Activated CD4-positive, alpha-beta T cell treated with anti-CD3 and anti-CD28 coated beads, Interleukin-2, amount 10 ng/mL, durations not matched to agents 7 days and 5 days (primary cell): ENCODE data around the gene TRIM6. TPM values are rescaled to one million over a fixed set of nuclear protein-coding genes. Genes with fewer than 3 reads are reported as not detected.
A peak's percentile ranks its signal among the peaks of the same experiment; 100 is the strongest.

Experiments
- CTCF ChIA-PET: fragments of 350-600 bp; sonication (Branson Sonifier 250); formaldehyde crosslinking; loops from one replicate; lab custom pipeline; 2021; ENCODE audit warnings: antibody characterized with exemption; lab: Charles Lee
- POLR2A ChIA-PET: fragments of 350-600 bp; sonication (Branson Sonifier 250); formaldehyde crosslinking; loops from one replicate; lab custom pipeline; 2021; ENCODE audit warnings: antibody characterized with exemption; lab: Charles Lee
- DNase-seq: peaks from one replicate; pipeline ENCODE4 v3.0.0-alpha.2; 2020
- H3K27ac Mint-ChIP-seq: one replicate; pipeline ENCODE4 v1.8.0; 2021; ENCODE audit warnings: mild to moderate bottlenecking, moderate library complexity, mixed read lengths
- H3K27me3 Mint-ChIP-seq: one replicate; pipeline ENCODE4 v1.8.0; 2021; ENCODE audit warnings: mixed read lengths
- H3K36me3 Mint-ChIP-seq: one replicate; pipeline ENCODE4 v1.8.0; 2021; ENCODE audit warnings: low read depth, mixed read lengths
- H3K4me1 Mint-ChIP-seq: one replicate; pipeline ENCODE4 v1.8.0; 2021; ENCODE audit warnings: mixed read lengths
- H3K4me3 Mint-ChIP-seq: one replicate; pipeline ENCODE4 v1.8.0; 2021; ENCODE audit warnings: mild to moderate bottlenecking, moderate library complexity, mixed read lengths
- H3K9me3 Mint-ChIP-seq: one replicate; pipeline ENCODE4 v1.8.0; 2021; ENCODE audit warnings: mixed read lengths
- total RNA-seq, 2 experiments: library from RNA; stranded (reverse); gene quantifications; one replicate each; pipeline ENCODE4 v1.2.3, GENCODE V29; 2021

The TRIM6 gene, protein sequence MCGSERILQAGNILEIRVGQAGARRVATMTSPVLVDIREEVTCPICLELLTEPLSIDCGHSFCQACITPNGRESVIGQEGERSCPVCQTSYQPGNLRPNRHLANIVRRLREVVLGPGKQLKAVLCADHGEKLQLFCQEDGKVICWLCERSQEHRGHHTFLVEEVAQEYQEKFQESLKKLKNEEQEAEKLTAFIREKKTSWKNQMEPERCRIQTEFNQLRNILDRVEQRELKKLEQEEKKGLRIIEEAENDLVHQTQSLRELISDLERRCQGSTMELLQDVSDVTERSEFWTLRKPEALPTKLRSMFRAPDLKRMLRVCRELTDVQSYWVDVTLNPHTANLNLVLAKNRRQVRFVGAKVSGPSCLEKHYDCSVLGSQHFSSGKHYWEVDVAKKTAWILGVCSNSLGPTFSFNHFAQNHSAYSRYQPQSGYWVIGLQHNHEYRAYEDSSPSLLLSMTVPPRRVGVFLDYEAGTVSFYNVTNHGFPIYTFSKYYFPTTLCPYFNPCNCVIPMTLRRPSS
- total RNA-seq = under 1 TPM; 0.07 to 0.37 TPM

DNA sequence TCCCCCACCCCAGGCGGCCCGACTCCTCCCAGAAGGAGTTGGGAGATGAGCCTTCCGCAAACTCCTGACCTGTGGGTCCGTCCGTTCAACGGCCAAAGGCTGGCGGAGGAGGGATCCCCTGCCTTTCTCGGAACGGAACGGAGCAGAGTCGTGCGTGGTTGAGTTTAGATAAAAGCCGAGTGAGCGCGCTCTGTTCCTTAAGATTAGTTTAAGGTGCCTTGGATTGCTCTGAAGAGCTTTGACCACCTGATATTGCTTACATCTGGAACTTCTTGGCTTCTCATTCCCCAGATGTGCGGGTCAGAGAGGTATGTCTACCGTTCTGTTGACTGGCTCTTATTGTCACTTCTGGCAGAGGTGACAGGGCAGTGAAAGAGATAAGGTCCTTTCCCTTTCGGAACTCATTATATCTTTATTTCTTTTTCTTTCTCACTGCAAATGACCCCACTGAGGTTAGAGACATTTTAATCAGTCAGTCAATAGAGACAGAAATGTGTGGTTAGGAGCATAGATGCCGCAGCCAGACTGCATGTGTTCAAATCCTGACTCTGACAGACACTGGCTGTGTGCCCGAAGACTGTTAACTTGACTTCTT is at the start of gene TRIM6:
Gene TRIM6 (plus strand): TSS at position 31 of the 595 bp plus-strand sequence. CDS start 261 bp downstream, at position 292.
- CTCF ChIA-PET = no interaction called here
- peaks cover 10% of the 10 kb centered on the region for H3K4me1 Mint-ChIP-seq
- DNase-seq = peak; percentile 15
- peak within 1 kb of the TSS; percentile 9 for H3K27ac Mint-ChIP-seq
- no peaks in the 10 kb centered on the region for H3K9me3 Mint-ChIP-seq
- POLR2A ChIA-PET = no interaction called here
- H3K27me3 Mint-ChIP-seq = peaks cover 15% of the 10 kb centered on the region
- peak within 1 kb of the TSS; percentile 69 for H3K4me3 Mint-ChIP-seq
- H3K36me3 Mint-ChIP-seq = no peaks in the 10 kb centered on the region

DNA sequence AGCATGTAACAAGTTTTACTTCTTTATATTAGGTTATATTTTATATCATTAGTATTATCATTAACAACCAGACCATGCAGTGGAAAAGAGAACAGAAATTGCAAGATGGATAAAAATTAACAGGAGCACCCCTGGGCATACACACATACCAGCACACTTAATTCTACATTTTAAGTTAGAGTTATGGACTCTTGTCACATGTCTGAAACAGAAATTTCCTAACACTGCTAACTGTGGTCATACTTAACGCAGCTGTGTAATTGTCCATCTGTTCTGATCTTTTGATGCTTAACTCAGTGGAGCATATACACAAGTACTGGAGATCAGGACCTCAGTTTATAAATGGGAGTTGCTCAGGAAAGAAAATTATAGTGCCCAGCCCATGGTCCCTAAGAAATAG is 48.5 kb upstream of the TRIM6 start:
- no peak overlapping the region for H3K27ac Mint-ChIP-seq
- POLR2A ChIA-PET = no interaction called here
- DNase-seq = no peak
- CTCF ChIA-PET = no interaction called here
- H3K4me3 Mint-ChIP-seq = no peak overlapping the region
- H3K9me3 Mint-ChIP-seq = no peaks in the 10 kb centered on the region
- no peaks in the 10 kb centered on the region for H3K27me3 Mint-ChIP-seq
- no peaks in the 10 kb centered on the region for H3K36me3 Mint-ChIP-seq
- H3K4me1 Mint-ChIP-seq = no peaks in the 10 kb centered on the region

DNA sequence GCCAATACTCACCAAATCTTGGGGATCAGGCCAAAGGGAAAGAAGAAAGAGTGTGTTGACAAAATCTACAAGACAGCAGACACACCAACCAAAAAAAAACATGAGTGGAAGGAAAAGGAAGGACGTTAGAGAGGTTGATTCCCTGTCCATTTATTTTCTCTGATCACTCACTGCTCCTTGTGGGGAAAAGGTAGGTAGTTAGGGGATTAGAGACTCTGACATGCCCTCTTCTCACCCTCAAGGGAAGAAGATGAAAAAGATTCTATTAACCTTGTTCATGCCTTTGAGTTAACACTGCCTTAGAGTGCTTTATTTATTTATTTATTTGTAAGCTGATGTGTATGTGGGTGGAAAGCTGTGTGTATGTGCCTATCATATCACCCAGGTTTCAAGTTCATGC is 48.0 kb upstream of the TRIM6 start, which contains the start of gene OR52H1:
Gene OR52H1 (minus strand): TSS at position 101 of the 400 bp plus-strand sequence. CDS start 3,035 bp downstream, outside the sequence.
- Mint-ChIP-seq H3K27me3 (no peaks in the 10 kb centered on the region), H3K27ac (no peak within 1 kb of the TSS), H3K4me1 (no peaks in the 10 kb centered on the region), H3K36me3 (no peaks in the 10 kb centered on the region), H3K4me3 (no peak within 1 kb of the TSS), H3K9me3 (no peaks in the 10 kb centered on the region)
- POLR2A ChIA-PET = no interaction called here
- no peak for DNase-seq
- CTCF ChIA-PET = no interaction called here

DNA sequence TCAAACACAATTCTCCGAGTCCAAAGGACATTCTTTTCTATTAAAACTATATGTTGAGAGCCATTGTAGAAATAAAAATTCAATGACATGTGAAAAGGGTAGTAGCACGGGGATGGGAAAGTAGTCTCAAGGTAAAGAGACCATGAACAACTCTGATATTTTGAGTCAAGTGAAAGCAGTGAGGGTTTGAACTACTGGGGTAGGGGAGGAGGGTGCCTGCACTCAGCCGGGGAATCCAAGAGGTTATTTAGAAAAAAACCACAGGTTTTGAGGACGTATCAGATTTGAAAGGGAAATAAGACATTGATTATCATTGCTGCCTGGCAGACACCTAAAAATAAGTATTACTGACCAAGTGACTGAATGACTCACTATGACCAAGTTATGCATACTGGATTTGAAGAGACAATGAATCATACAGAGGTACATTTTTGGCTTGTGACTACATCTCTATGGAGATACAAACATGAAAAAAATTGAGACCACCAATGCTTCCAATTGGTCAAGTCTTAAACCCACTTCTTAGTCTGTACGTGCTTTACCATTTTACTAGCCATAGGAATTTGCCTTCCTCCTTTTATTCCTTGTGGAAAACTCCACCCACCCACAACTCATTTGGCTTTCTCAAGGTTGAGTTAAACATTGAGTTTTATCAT is 45.9 kb upstream of the TRIM6 start:
- no peak for DNase-seq
- Mint-ChIP-seq H3K4me3 (no peak overlapping the region), H3K27me3 (peaks cover 9% of the 10 kb centered on the region), H3K4me1 (no peaks in the 10 kb centered on the region), H3K9me3 (no peaks in the 10 kb centered on the region), H3K36me3 (no peaks in the 10 kb centered on the region), H3K27ac (no peak overlapping the region)
- ChIA-PET CTCF (no interaction called here), POLR2A (no interaction called here)

DNA sequence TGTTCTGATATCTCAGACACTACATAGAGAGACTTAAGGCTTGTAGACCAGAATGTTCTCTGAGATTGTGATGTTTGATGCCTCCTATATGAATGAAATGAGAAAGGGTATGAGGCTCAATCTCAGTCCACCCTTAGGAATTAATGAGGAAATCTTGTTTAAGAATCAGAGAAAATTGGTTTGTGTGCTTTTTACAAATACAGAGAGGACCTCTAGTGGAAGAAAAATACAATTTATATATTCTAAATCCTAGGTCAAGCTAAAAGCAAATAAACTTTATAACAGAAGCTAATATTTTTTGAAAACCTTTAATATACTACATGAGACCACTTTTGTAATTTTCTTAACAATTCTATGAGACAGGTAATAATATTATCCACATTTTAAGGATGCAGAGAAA is 43.1 kb upstream of the TRIM6 start:
- H3K36me3 Mint-ChIP-seq = no peaks in the 10 kb centered on the region
- H3K4me1 Mint-ChIP-seq = no peaks in the 10 kb centered on the region
- no peak overlapping the region for H3K27ac Mint-ChIP-seq
- POLR2A ChIA-PET = no interaction called here
- H3K9me3 Mint-ChIP-seq = no peaks in the 10 kb centered on the region
- DNase-seq = no peak
- CTCF ChIA-PET = no interaction called here
- H3K27me3 Mint-ChIP-seq = peaks cover 23% of the 10 kb centered on the region
- H3K4me3 Mint-ChIP-seq = no peak overlapping the region

DNA sequence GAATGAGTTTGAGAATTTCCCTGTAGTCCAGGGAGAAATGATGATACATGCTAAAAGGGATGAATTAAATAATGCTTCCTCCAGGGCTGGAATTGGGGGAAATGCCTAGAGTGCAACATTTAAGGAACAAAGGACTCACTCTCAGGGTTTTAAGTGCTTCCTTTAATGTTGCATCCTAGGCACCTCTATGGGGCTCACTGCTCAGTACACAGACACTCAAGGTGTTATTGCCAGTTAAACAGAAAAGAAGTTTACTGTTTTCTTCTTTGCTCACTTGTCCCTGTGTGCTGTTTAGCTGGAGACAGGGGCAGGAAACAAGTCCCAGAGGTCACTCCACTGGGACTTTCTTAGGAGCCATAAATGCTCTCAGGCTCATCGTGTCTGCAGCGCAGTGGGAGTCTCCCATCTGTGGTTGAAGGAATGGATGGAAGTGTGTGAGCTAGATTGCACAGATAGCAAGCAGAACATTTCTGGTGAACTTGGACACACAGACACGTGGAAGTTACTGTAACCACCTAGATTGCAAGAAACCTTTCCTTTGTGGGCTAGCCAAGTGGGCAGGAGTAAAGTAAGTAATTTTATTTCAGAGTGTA is 39.7 kb upstream of the TRIM6 start:
- POLR2A ChIA-PET = no interaction called here
- Mint-ChIP-seq H3K36me3 (no peaks in the 10 kb centered on the region), H3K9me3 (no peaks in the 10 kb centered on the region), H3K4me1 (no peaks in the 10 kb centered on the region), H3K27ac (no peak overlapping the region), H3K4me3 (no peak overlapping the region), H3K27me3 (peaks cover 23% of the 10 kb centered on the region)
- DNase-seq = no peak
- CTCF ChIA-PET = no interaction called here

DNA sequence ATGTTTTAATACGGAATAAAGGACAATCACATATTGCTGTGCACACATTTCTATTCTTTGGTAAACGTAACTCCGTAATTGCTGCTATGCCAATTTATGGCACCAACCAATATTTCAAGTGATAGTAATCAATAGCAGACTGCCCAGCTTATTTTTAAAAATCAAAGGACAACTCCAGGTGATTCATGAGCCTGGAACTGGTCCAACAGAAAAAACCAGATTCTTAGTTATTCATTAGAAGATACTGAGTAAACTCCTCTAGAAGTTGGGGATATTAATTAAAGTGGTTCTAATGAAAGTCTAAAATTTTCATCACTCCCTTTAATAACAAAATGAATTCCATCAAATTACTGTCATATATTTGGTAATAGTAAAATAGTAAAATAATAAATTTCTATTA is 38.7 kb upstream of the TRIM6 start:
- DNase-seq = no peak
- POLR2A ChIA-PET = no interaction called here

DNA sequence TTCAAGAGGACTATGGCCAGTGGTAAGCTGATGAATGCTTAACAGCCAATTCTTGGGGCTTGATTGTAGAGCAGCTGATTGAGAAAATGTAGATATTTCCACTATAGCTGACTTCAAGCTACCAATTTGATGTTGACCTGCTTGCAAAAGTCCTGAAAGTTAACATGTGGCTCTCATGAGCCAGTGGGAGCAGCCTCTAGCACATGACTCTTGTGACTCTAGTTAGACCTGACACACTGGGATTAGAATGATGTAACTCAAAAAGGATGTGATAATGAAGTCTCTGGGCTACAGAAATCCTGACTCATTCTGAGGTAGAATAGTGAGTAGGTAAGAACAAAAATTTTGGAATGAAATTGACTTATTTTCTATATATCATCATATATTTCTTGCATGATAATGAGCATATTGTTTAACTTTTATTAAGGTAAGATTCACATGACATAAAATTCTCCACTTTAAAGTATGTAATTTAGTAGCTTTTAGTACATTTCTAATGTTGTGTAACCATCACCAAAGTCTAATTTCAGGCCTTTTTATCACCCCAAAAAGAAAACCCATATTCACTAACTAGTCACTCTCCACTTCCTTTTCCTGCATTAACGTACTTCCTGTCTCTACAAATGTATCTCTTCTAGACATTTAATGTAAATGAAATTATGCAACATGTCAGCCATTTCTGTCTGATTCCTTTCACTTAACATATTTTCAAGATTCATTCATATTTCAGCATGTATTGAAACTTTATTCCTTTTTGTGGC is 32.0 kb upstream of the TRIM6 start:
- Mint-ChIP-seq H3K4me3 (no peak overlapping the region), H3K27me3 (no peaks in the 10 kb centered on the region), H3K27ac (peak overlapping the region; percentile 25), H3K9me3 (peaks cover 5% of the 10 kb centered on the region), H3K4me1 (peaks cover 9% of the 10 kb centered on the region), H3K36me3 (peaks cover 2% of the 10 kb centered on the region)
- no peak for DNase-seq
- CTCF ChIA-PET = interaction anchor here (0.6 to 0.7 kb wide), 2 partner anchors 9 to 749 kb away, joined by 3 read pairs; no protein-coding TSS in a partner anchor
- POLR2A ChIA-PET = no interaction called here

More for the DNA sequence above, 38.7 kb upstream of the TRIM6 start:
- H3K4me3 Mint-ChIP-seq = no peak overlapping the region
- peaks cover 23% of the 10 kb centered on the region for H3K27me3 Mint-ChIP-seq
- no peaks in the 10 kb centered on the region for H3K9me3 Mint-ChIP-seq
- CTCF ChIA-PET = no interaction called here
- H3K36me3 Mint-ChIP-seq = no peaks in the 10 kb centered on the region
- no peak overlapping the region for H3K27ac Mint-ChIP-seq
- no peaks in the 10 kb centered on the region for H3K4me1 Mint-ChIP-seq

DNA sequence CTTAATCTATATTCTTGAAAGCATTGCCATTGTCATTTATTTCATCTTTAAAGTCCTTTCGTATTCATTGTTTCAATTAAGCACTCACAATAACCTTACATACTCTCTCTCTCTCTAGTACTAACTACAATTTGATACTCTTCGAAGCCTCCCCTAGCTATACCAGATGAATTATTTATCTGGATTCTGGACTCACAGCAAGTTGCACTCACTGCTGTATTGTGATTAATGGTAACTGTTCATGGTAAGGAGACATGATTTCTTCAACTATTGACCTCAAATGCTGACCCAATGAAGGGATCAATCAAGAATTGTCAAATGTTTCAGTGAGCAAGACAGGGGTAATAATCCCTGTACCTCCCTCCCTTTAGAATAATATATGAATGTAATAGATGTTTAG is 21.8 kb upstream of the TRIM6 start:
- H3K9me3 Mint-ChIP-seq = no peaks in the 10 kb centered on the region
- no peak overlapping the region for H3K27ac Mint-ChIP-seq
- POLR2A ChIA-PET = no interaction called here
- no peaks in the 10 kb centered on the region for H3K36me3 Mint-ChIP-seq
- no peak overlapping the region for H3K4me3 Mint-ChIP-seq
- H3K4me1 Mint-ChIP-seq = no peaks in the 10 kb centered on the region
- CTCF ChIA-PET = no interaction called here
- peaks cover 2% of the 10 kb centered on the region for H3K27me3 Mint-ChIP-seq
- no peak for DNase-seq

DNA sequence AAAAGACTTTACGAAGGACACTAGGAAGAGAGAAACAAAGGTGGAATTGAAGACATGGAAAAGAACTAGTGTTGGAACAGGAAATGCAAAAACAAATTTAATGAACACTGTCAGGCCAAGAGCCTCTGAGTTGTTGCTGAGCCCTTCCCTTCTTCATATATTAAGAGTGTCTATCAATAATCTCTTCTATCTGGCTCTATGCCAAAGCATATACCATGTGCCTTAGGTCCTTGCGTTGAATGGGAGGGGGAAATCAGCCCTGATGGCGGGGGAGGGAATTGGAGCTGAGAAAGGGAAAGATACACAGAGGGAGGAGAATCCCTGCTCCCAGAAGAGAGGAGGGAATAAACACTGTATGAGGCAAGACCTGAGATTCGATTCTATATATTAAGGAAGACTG is 21.3 kb upstream of the TRIM6 start:
- H3K4me3 Mint-ChIP-seq = no peak overlapping the region
- no peaks in the 10 kb centered on the region for H3K4me1 Mint-ChIP-seq
- CTCF ChIA-PET = no interaction called here
- peaks cover 2% of the 10 kb centered on the region for H3K27me3 Mint-ChIP-seq
- H3K36me3 Mint-ChIP-seq = no peaks in the 10 kb centered on the region
- no peaks in the 10 kb centered on the region for H3K9me3 Mint-ChIP-seq
- no peak for DNase-seq
- no peak overlapping the region for H3K27ac Mint-ChIP-seq
- POLR2A ChIA-PET = no interaction called here

DNA sequence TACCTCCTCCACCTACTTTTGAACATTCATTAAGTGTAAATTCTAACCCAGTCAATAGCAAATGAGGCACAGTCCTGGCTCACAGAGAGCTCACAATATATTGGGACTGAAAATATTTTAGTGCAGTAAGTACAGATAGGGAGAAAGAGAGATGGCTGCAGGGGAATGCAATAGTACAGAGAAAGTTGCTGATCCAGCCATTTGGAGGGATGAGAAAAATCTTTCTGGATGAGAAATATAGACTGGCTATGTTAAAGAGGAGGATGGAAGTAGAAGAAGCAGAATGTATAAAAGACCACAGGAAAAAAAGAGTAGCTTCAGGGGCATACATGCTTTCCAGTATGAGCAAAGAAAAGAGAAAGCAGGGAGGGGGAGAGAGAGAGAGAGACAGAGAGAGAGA is 19.3 kb upstream of the TRIM6 start:
- Mint-ChIP-seq H3K4me3 (no peak overlapping the region), H3K4me1 (no peaks in the 10 kb centered on the region), H3K9me3 (no peaks in the 10 kb centered on the region), H3K36me3 (no peaks in the 10 kb centered on the region), H3K27me3 (peaks cover 2% of the 10 kb centered on the region), H3K27ac (no peak overlapping the region)
- DNase-seq = no peak
- ChIA-PET CTCF (no interaction called here), POLR2A (no interaction called here)

DNA sequence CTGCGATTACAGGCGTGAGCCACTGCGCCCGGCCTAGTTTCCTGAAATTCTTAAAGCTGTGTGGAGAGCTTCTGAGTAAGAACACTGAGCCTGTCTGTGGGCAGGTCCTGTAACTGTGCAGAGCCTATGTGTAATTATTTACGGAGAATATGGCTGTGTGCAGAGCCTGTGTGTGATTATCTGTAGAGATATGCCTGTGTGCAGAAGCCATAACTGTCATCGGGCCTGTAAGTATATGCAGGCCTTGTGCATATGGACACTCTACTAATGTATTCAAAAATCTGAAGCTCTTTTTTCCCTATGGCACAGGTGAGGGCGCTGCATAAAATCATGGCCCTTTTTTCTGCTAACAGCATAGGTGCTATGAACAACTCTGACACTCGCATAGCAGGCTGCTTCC is 15.9 kb upstream of the TRIM6 start, which contains the start of gene OR52B6:
Gene OR52B6 (plus strand): TSS at position 301 of the 400 bp plus-strand sequence. CDS start 0 bp downstream, at position 301.
- Mint-ChIP-seq H3K4me1 (no peaks in the 10 kb centered on the region), H3K36me3 (no peaks in the 10 kb centered on the region), H3K9me3 (no peaks in the 10 kb centered on the region), H3K27ac (no peak within 1 kb of the TSS), H3K27me3 (peaks cover 2% of the 10 kb centered on the region), H3K4me3 (no peak within 1 kb of the TSS)
- DNase-seq = no peak
- ChIA-PET POLR2A (no interaction called here), CTCF (no interaction called here)
